ENCODE results near the gene LIMS1. TPM values are rescaled to one million over a fixed set of nuclear protein-coding genes. Genes with fewer than 3 reads are reported as not detected.
A peak's percentile ranks its signal among the peaks of the same experiment; 100 is the strongest.

LIMS1 gene
- total RNA-seq (65.1 TPM), polyA plus RNA-seq (ENCODE audit: insufficient read depth, low read depth, low replicate concordance) (14.4 TPM)
- long read RNA-seq, donor 1, full-length matches to known transcripts, result 11 of 36 reads
- long read RNA-seq, donor 1, partial matches to known transcripts, result 25 of 36 reads
- long read RNA-seq, donor 1, other reads (novel, unspliced or antisense), result 0 of 36 reads
- long read RNA-seq, donor 2, full-length matches to known transcripts, result 9 of 17 reads
- long read RNA-seq, donor 2, partial matches to known transcripts, result 8 of 17 reads
- long read RNA-seq, donor 2, other reads (novel, unspliced or antisense), result 0 of 17 reads
- long read RNA-seq, donor 3, full-length matches to known transcripts, result 10 of 10 reads
- long read RNA-seq, donor 3, partial matches to known transcripts, result 0 of 10 reads
- long read RNA-seq, donor 3, other reads (novel, unspliced or antisense), result 0 of 10 reads
- long read RNA-seq, donor 4, full-length matches to known transcripts, result 15 of 15 reads
- long read RNA-seq, donor 4, partial matches to known transcripts, result 0 of 15 reads
- long read RNA-seq, donor 4, other reads (novel, unspliced or antisense), result 0 of 15 reads
- long read RNA-seq, donor 5, full-length matches to known transcripts, result 2 of 2 reads
- long read RNA-seq, donor 5, partial matches to known transcripts, result 0 of 2 reads
- long read RNA-seq, donor 5, other reads (novel, unspliced or antisense), result 0 of 2 reads
- long read RNA-seq, donor 6, partial matches to known transcripts, result 0 of 1 reads
- long read RNA-seq, donor 6, other reads (novel, unspliced or antisense), result 0 of 1 reads
- long read RNA-seq, donor 7, full-length matches to known transcripts, result 17 of 38 reads
- long read RNA-seq, donor 7, partial matches to known transcripts, result 2 of 38 reads
- long read RNA-seq, donor 7, other reads (novel, unspliced or antisense), result 19 of 38 reads
- long read RNA-seq, donor 8, full-length matches to known transcripts, result 13 of 13 reads
- long read RNA-seq, donor 8, partial matches to known transcripts, result 0 of 13 reads
- long read RNA-seq, donor 8, other reads (novel, unspliced or antisense), result 0 of 13 reads
- long read RNA-seq, donor 9, full-length matches to known transcripts, result 2 of 2 reads
- long read RNA-seq, donor 9, partial matches to known transcripts, result 0 of 2 reads
- long read RNA-seq, donor 9, other reads (novel, unspliced or antisense), result 0 of 2 reads
- long read RNA-seq, donor 10, full-length matches to known transcripts, result 6 of 6 reads
- long read RNA-seq, donor 10, partial matches to known transcripts, result 0 of 6 reads
- long read RNA-seq, donor 10, other reads (novel, unspliced or antisense), result 0 of 6 reads

- Histone ChIP-seq H3K4me1 (ENCODE audit: control insufficient read depth in 2 of 3, insufficient read depth in 2 of 3, low read depth in 1 of 3, low read length in 3 of 3) (peaks cover 3 to 14% (median 4%) of the 10 kb centered on the region in 3 donors), H3K36me3 (ENCODE audit: control insufficient read depth in 2 of 3, insufficient read depth in 3 of 3, low read length in 3 of 3) (no peaks in the 10 kb centered on the region), H3K27ac (ENCODE audit: low read depth in 2 of 2, low read length in 2 of 2) (peak within 1 kb of the TSS; percentile 95 to 96), H3K4me3 (ENCODE audit: low read length in 3 of 3) (peak within 1 kb of the TSS; percentile 75 to 97 (median 91)), H3K9ac (ENCODE audit: low read length in 3 of 3) (peak within 1 kb of the TSS; percentile 70 to 84 (median 82)), H3K27me3 (ENCODE audit: control insufficient read depth, insufficient read depth, low read length) (no peaks in the 10 kb centered on the region), H3K9me3 (ENCODE audit: control insufficient read depth in 2 of 3, insufficient read depth in 1 of 3, low read length in 3 of 3) (no peaks in the 10 kb centered on the region)
- FAIRE-seq, result no peak
- DNase-seq, result peak; percentile 96 to 98 (median 96)
- intact Hi-C loops (cut with DNase I), result no loop called here
- TF ChIP-seq CTCF (IDR thresholded peaks at IDR 0.05; ENCODE audit: borderline replicate concordance, extremely low read depth, insufficient read depth), result no peak
Observed at GRCh38 chr2:108533832-108534583, at the start of gene LIMS1. Gene LIMS1, plus strand, starts transcription at chr2:108534470. Its CDS starts 93 bp downstream, at chr2:108534563.

- TF ChIP-seq CTCF (IDR thresholded peaks at IDR 0.05; ENCODE audit: borderline replicate concordance, extremely low read depth, insufficient read depth), result no peak
- H3K4me3 ChIP-seq (ENCODE audit: low read length in 3 of 3), result no peak overlapping the region
- H3K27ac ChIP-seq (ENCODE audit: low read depth in 2 of 2, low read length in 2 of 2), result no peak overlapping the region
- no peak overlapping the region for H3K9ac ChIP-seq (ENCODE audit: low read length in 3 of 3)
- H3K9me3 ChIP-seq (ENCODE audit: control insufficient read depth in 2 of 3, insufficient read depth in 1 of 3, low read length in 3 of 3), result no peaks in the 10 kb centered on the region
- H3K36me3 ChIP-seq (ENCODE audit: control insufficient read depth in 2 of 3, insufficient read depth in 3 of 3, low read length in 3 of 3), result peaks cover 0 to 54% (median 14%) of the 10 kb centered on the region in 3 donors
- H3K4me1 ChIP-seq (ENCODE audit: control insufficient read depth in 2 of 3, insufficient read depth in 2 of 3, low read depth in 1 of 3, low read length in 3 of 3), result no peaks in the 10 kb centered on the region
- no peaks in the 10 kb centered on the region for H3K27me3 ChIP-seq (ENCODE audit: control insufficient read depth, insufficient read depth, low read length)
- intact Hi-C loops (cut with DNase I), result no loop called here
- DNase-seq, result no peak
- no peak for FAIRE-seq
Observed at GRCh38 chr2:108485253-108485652, 49.0 kb upstream of the LIMS1 start.

- no peak for TF ChIP-seq CTCF (IDR thresholded peaks at IDR 0.05; ENCODE audit: borderline replicate concordance, extremely low read depth, insufficient read depth)
- FAIRE-seq (no peak), DNase-seq (no peak)
- intact Hi-C loops (cut with DNase I), result no loop called here
- H3K4me1 ChIP-seq (ENCODE audit: control insufficient read depth in 2 of 3, insufficient read depth in 2 of 3, low read depth in 1 of 3, low read length in 3 of 3), result no peaks in the 10 kb centered on the region
- no peak overlapping the region for H3K4me3 ChIP-seq (ENCODE audit: low read length in 3 of 3)
- H3K9me3 ChIP-seq (ENCODE audit: control insufficient read depth in 2 of 3, insufficient read depth in 1 of 3, low read length in 3 of 3), result no peaks in the 10 kb centered on the region
- H3K27ac ChIP-seq (ENCODE audit: low read depth in 2 of 2, low read length in 2 of 2), result no peak overlapping the region
- H3K27me3 ChIP-seq (ENCODE audit: control insufficient read depth, insufficient read depth, low read length), result no peaks in the 10 kb centered on the region
- H3K36me3 ChIP-seq (ENCODE audit: control insufficient read depth in 2 of 3, insufficient read depth in 3 of 3, low read length in 3 of 3), result peaks cover 4 to 46% (median 8%) of the 10 kb centered on the region in 3 donors
- H3K9ac ChIP-seq (ENCODE audit: low read length in 3 of 3), result no peak overlapping the region
Observed at GRCh38 chr2:108490506-108491122, 43.7 kb upstream of the LIMS1 start.

Data from kidney (tissue), 22 donors.